Esophagus muscularis mucosa (tissue), 4 donors: ENCODE data around the gene PFKFB3.

Experiments
- EP300 ChIP-seq: sonication (generic); formaldehyde crosslinking; IDR thresholded peaks from one replicate; pipeline ENCODE4 v1.6.1; 2017; ENCODE audit warnings: antibody characterized with exemption
- POLR2A ChIP-seq: fragments of 450-650 bp; IDR thresholded peaks from one replicate; pipeline ENCODE4 v1.6.1; 2017; ENCODE audit warnings: antibody characterized with exemption, moderate library complexity, mild to moderate bottlenecking, low read depth
- POLR2AphosphoS5 ChIP-seq, 2 donors: sonication (generic); formaldehyde crosslinking; IDR thresholded peaks; one replicate each; pipeline ENCODE4 v1.6.1; 2017; ENCODE audit warnings: antibody characterized with exemption in 2 of 2
- TF ChIP-seq, protein P1 (sequence below), 3 experiments: fragments of 200-600 bp in 2 of 3; fragments of 450-650 bp in 1 of 3; sonication (generic) in 2 of 3; IDR thresholded peaks; one replicate each; pipeline ENCODE4 v1.5.1; 2017 to 2019; ENCODE audit warnings: antibody characterized with exemption in 3 of 3, mild to moderate bottlenecking in 2 of 3, moderate library complexity in 1 of 3

GRCh38 chr10:6203331-6204062 is 765 bp downstream of the PFKFB3 start:
- TF ChIP-seq, protein P1, sequence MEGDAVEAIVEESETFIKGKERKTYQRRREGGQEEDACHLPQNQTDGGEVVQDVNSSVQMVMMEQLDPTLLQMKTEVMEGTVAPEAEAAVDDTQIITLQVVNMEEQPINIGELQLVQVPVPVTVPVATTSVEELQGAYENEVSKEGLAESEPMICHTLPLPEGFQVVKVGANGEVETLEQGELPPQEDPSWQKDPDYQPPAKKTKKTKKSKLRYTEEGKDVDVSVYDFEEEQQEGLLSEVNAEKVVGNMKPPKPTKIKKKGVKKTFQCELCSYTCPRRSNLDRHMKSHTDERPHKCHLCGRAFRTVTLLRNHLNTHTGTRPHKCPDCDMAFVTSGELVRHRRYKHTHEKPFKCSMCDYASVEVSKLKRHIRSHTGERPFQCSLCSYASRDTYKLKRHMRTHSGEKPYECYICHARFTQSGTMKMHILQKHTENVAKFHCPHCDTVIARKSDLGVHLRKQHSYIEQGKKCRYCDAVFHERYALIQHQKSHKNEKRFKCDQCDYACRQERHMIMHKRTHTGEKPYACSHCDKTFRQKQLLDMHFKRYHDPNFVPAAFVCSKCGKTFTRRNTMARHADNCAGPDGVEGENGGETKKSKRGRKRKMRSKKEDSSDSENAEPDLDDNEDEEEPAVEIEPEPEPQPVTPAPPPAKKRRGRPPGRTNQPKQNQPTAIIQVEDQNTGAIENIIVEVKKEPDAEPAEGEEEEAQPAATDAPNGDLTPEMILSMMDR (IDR thresholded peaks at IDR 0.05), result peak; percentile 21 to 62 (median 58)
- no peak for TF ChIP-seq POLR2A
- no peak for TF ChIP-seq POLR2AphosphoS5 (IDR thresholded peaks at IDR 0.05)
- no peak for TF ChIP-seq EP300
